MM.1S (cell line): ENCODE data around the gene ADGRV1.

ENCODE experiments used
- DNase-seq: peaks from one replicate; pipeline ENCODE4 v3.0.0-alpha.2; 2015
- H2AFZ ChIP-seq: fragments of 300-600 bp; sonication (generic); 2 replicates; pipeline ENCODE4 v1.6.0; 2016; ENCODE audit warnings: antibody characterized with exemption, low read length
- H3F3A ChIP-seq: fragments of 300-600 bp; sonication (generic); 2 replicates; pipeline ENCODE4 v1.6.1; 2016; ENCODE audit warnings: mild to moderate bottlenecking, antibody characterized with exemption, low read length, moderate library complexity, mixed read lengths; ENCODE audit not compliant: insufficient read depth
- H3K27ac ChIP-seq: fragments of 300-600 bp; sonication (generic); 2 replicates; pipeline ENCODE4 v1.5.1; 2016; ENCODE audit warnings: mild to moderate bottlenecking, low read length
- H3K27me3 ChIP-seq: fragments of 300-600 bp; sonication (generic); replicated peaks from 2 replicates; pipeline ENCODE4 v1.6.0; 2016; ENCODE audit warnings: low read length; ENCODE audit not compliant: insufficient read depth
- H3K36me3 ChIP-seq: fragments of 300-600 bp; sonication (generic); replicated peaks from 2 replicates; pipeline ENCODE4 v1.6.1; 2016; ENCODE audit warnings: mild to moderate bottlenecking, low read length, mixed read lengths; ENCODE audit not compliant: insufficient read depth
- H3K4me1 ChIP-seq: fragments of 300-600 bp; sonication (generic); 2 replicates; pipeline ENCODE4 v1.6.1; 2016; ENCODE audit warnings: low read length, mixed read lengths
- H3K4me2 ChIP-seq: fragments of 300-600 bp; sonication (generic); 2 replicates; pipeline ENCODE4 v1.6.0; 2016; ENCODE audit warnings: low read depth, low read length
- H3K4me3 ChIP-seq: fragments of 300-600 bp; sonication (generic); 2 replicates; pipeline ENCODE4 v1.5.1; 2016; ENCODE audit warnings: low read length, mixed read lengths
- H3K79me2 ChIP-seq: fragments of 300-600 bp; sonication (generic); 2 replicates; pipeline ENCODE4 v1.6.1; 2016; ENCODE audit warnings: mixed run types, low read length, mixed read lengths
- H3K9ac ChIP-seq: fragments of 300-600 bp; sonication (generic); 2 replicates; pipeline ENCODE4 v1.6.1; 2016; ENCODE audit warnings: low read length, mixed read lengths
- H3K9me2 ChIP-seq: fragments of 300-600 bp; sonication (generic); replicated peaks from 2 replicates; pipeline ENCODE4 v1.6.1; 2016; ENCODE audit warnings: mild to moderate bottlenecking, low read length, mixed read lengths; ENCODE audit not compliant: insufficient read depth
- H3K9me3 ChIP-seq: fragments of 300-600 bp; sonication (generic); replicated peaks from 2 replicates; pipeline ENCODE4 v1.6.1; 2016; ENCODE audit warnings: mild to moderate bottlenecking, low read length, mixed read lengths; ENCODE audit not compliant: insufficient read depth
- H4K20me1 ChIP-seq: fragments of 300-600 bp; sonication (generic); 2 replicates; pipeline ENCODE4 v1.6.1; 2016; ENCODE audit warnings: mild to moderate bottlenecking, low read length, moderate library complexity, mixed read lengths; ENCODE audit not compliant: insufficient read depth
- CTCF ChIP-seq: fragments of 300-600 bp; sonication (generic); IDR thresholded peaks from 2 replicates; pipeline ENCODE4 v1.5.1; 2016; ENCODE audit warnings: antibody characterized with exemption, low read length, mixed read lengths
- EZH2 ChIP-seq: fragments of 300-600 bp; sonication (generic); optimal IDR thresholded peaks from 2 replicates; pipeline ENCODE3; 2017; ENCODE audit warnings: low read depth, mild to moderate bottlenecking, antibody characterized with exemption, low read length, mixed read lengths
- EZH2phosphoT487 ChIP-seq: fragments of 300-600 bp; sonication (generic); IDR thresholded peaks from 2 replicates; pipeline ENCODE4 v1.6.1; 2018; ENCODE audit warnings: antibody characterized with exemption, low read length

Gene ADGRV1

GRCh38 chr5:91025956-91026355 lies 467.4 kb downstream of the ADGRV1 start:
- Histone ChIP-seq H3K36me3 (no peaks in the 10 kb centered on the region), H3K9me3 (no peaks in the 10 kb centered on the region), H3F3A (no peaks in the 10 kb centered on the region), H3K27ac (no peak overlapping the region), H3K4me1 (no peaks in the 10 kb centered on the region), H4K20me1 (no peaks in the 10 kb centered on the region), H3K4me3 (no peak overlapping the region), H3K9ac (no peak overlapping the region), H3K9me2 (no peaks in the 10 kb centered on the region), H2AFZ (no peak overlapping the region), H3K4me2 (no peak overlapping the region), H3K79me2 (no peaks in the 10 kb centered on the region), H3K27me3 (no peaks in the 10 kb centered on the region)
- TF ChIP-seq EZH2 (no peak), EZH2phosphoT487 (no peak), CTCF (no peak)
- DNase-seq: no peak

- Histone ChIP-seq H2AFZ (no peak overlapping the region), H3K36me3 (no peaks in the 10 kb centered on the region), H3K4me2 (no peak overlapping the region), H3K4me3 (no peak overlapping the region), H3F3A (no peaks in the 10 kb centered on the region), H3K79me2 (no peaks in the 10 kb centered on the region), H3K9ac (no peak overlapping the region), H3K9me2 (no peaks in the 10 kb centered on the region), H3K9me3 (no peaks in the 10 kb centered on the region), H3K27me3 (no peaks in the 10 kb centered on the region), H3K4me1 (no peaks in the 10 kb centered on the region), H3K27ac (no peak overlapping the region), H4K20me1 (no peaks in the 10 kb centered on the region)
- no peak for DNase-seq
- TF ChIP-seq CTCF (no peak), EZH2phosphoT487 (no peak)
These were observed 467.9 kb downstream of the ADGRV1 start for GRCh38 chr5:91026466-91026865.

- Histone ChIP-seq H3K9me3 (no peaks in the 10 kb centered on the region), H3K9ac (no peak overlapping the region), H3K4me3 (no peak overlapping the region), H3K4me1 (no peaks in the 10 kb centered on the region), H4K20me1 (no peaks in the 10 kb centered on the region), H3K4me2 (no peak overlapping the region), H3K27me3 (no peaks in the 10 kb centered on the region), H3K9me2 (no peaks in the 10 kb centered on the region), H3K27ac (no peak overlapping the region), H3K79me2 (no peaks in the 10 kb centered on the region), H3K36me3 (no peaks in the 10 kb centered on the region), H2AFZ (no peak overlapping the region), H3F3A (no peaks in the 10 kb centered on the region)
- TF ChIP-seq EZH2phosphoT487 (no peak), EZH2 (no peak), CTCF (no peak)
- DNase-seq: no peak
These were observed 469.0 kb downstream of the ADGRV1 start for GRCh38 chr5:91027405-91028139.
